HCT116 (cell line): Measurements from ENCODE around the gene NCAPG2.

Experiments
- CEBPB ChIP-seq: IDR thresholded peaks from 2 replicates; pipeline ENCODE4 v1.6.1; 2012; ENCODE audit warnings: low read depth
- EGR1 ChIP-seq: IDR thresholded peaks from 2 replicates; pipeline ENCODE4 v1.6.1; 2012; ENCODE audit warnings: low read depth
- EZH2 ChIP-seq: fragments of 200-600 bp; sonication (generic); IDR thresholded peaks from 2 replicates; pipeline ENCODE4 v1.6.1; 2017; ENCODE audit warnings: antibody characterized with exemption, mixed run types
- EZH2phosphoT487 ChIP-seq: fragments of 200-600 bp; IDR thresholded peaks from 2 replicates; pipeline ENCODE4 v1.6.1; 2018; ENCODE audit warnings: antibody characterized with exemption, borderline replicate concordance
- FOSL1 ChIP-seq: IDR thresholded peaks from 2 replicates; pipeline ENCODE4 v1.6.1; 2012; ENCODE audit warnings: low read depth
- JUND ChIP-seq: IDR thresholded peaks from 2 replicates; pipeline ENCODE4 v1.6.1; 2012
- POLR2A ChIP-seq: IDR thresholded peaks from 2 replicates; pipeline ENCODE4 v1.7.0; 2011; ENCODE audit warnings: borderline replicate concordance; ENCODE audit not compliant: insufficient read depth, insufficient read length; ENCODE audit errors: extremely low read depth
- POLR2AphosphoS5 ChIP-seq: IDR thresholded peaks from 2 replicates; pipeline ENCODE4 v1.6.1; 2011; ENCODE audit warnings: mild to moderate bottlenecking, low read depth, low read length, moderate library complexity
- RAD21 ChIP-seq: IDR thresholded peaks from 2 replicates; pipeline ENCODE4 v1.6.1; 2012; ENCODE audit warnings: low read depth, mild to moderate bottlenecking
- SP1 ChIP-seq: IDR thresholded peaks from 2 replicates; pipeline ENCODE4 v1.6.1; 2012; ENCODE audit warnings: low read depth
- YY1 ChIP-seq: IDR thresholded peaks from 2 replicates; pipeline ENCODE4 v1.6.1; 2011; ENCODE audit warnings: low read length, low read depth, moderate library complexity, mild to moderate bottlenecking; ENCODE audit not compliant: insufficient replicate concordance; ENCODE audit errors: extremely low read depth
- ZNF274 ChIP-seq: fragments of 200-500 bp; sonication (Bioruptor generic); IDR thresholded peaks from 2 replicates; pipeline ENCODE4 v1.6.1; 2014; ENCODE audit warnings: mild to moderate bottlenecking, low read depth, low read length, inconsistent platforms
- TF ChIP-seq, protein P1 (sequence below), 3 experiments: fragments of 200-600 bp in 1 of 3; sonication (generic) in 1 of 3; IDR thresholded peaks in 2 of 3; conservative IDR thresholded peaks in 1 of 3; 2 replicates each; pipeline ENCODE4 v1.5.1; 2012 to 2017; ENCODE audit warnings: low read depth in 2 of 3, low read length in 2 of 3, antibody characterized with exemption in 1 of 3, borderline replicate concordance in 1 of 3, control low read depth in 1 of 3, mild to moderate bottlenecking in 1 of 3, mixed read lengths in 1 of 3, mixed run types in 1 of 3, moderate library complexity in 1 of 3; ENCODE audit not compliant: insufficient read depth in 1 of 3
- TF ChIP-seq, protein P2 (sequence below): IDR thresholded peaks from 2 replicates; pipeline ENCODE4 v1.6.1; 2012

DNA sequence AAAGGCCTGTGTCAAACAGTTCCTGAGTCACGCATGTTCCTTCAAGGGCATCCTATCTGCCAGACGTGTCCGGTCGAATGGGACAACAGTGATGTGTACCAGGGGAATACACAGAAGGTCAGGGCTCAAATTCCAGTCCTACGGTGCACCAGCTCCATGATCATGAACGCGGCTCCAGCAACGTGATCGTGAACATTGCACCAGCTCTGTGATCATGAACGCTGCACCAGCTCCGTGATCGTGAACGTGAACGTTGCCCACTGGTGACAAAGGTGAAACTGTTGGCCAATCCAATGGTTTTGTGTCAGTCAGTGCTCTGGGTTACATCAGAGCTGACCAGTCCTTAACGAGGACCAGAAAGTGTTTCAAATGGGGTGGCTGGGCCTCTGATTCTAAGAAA lies 112.7 kb downstream of the NCAPG2 start:
- TF ChIP-seq, protein P1, sequence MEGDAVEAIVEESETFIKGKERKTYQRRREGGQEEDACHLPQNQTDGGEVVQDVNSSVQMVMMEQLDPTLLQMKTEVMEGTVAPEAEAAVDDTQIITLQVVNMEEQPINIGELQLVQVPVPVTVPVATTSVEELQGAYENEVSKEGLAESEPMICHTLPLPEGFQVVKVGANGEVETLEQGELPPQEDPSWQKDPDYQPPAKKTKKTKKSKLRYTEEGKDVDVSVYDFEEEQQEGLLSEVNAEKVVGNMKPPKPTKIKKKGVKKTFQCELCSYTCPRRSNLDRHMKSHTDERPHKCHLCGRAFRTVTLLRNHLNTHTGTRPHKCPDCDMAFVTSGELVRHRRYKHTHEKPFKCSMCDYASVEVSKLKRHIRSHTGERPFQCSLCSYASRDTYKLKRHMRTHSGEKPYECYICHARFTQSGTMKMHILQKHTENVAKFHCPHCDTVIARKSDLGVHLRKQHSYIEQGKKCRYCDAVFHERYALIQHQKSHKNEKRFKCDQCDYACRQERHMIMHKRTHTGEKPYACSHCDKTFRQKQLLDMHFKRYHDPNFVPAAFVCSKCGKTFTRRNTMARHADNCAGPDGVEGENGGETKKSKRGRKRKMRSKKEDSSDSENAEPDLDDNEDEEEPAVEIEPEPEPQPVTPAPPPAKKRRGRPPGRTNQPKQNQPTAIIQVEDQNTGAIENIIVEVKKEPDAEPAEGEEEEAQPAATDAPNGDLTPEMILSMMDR (IDR thresholded peaks at IDR 0.05 in 2 of 3, conservative IDR thresholded peaks at IDR 0.05 in 1 of 3; ENCODE audit: borderline replicate concordance in 1 of 3, insufficient read depth in 1 of 3, low read depth in 2 of 3, low read length in 2 of 3): no peak
- TF ChIP-seq EGR1 (no peak), POLR2A (no peak), EZH2 (no peak), SP1 (no peak), EZH2phosphoT487 (no peak), POLR2AphosphoS5 (no peak), JUND (no peak), ZNF274 (no peak), CEBPB (no peak), FOSL1 (no peak), YY1 (no peak), RAD21 (no peak)
- TF ChIP-seq, protein P2, sequence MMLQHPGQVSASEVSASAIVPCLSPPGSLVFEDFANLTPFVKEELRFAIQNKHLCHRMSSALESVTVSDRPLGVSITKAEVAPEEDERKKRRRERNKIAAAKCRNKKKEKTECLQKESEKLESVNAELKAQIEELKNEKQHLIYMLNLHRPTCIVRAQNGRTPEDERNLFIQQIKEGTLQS: no peak
